ENCODE measurements around the gene RNF213.

The RNF213 gene

GRCh38 chr17:80260791-80261158 lies at the start of gene RNF213:
RNF213 (plus strand) TSS chr17:80260852; CDS start chr17:80263682, 2,830 bp downstream.
- TF ChIP-seq EZH2 (IDR thresholded peaks at IDR 0.05; ENCODE audit: borderline replicate concordance, low read length) (no peak), CTCF (IDR thresholded peaks at IDR 0.05; ENCODE audit: low read length) (no peak)
- H4K20me1 ChIP-seq (ENCODE audit: insufficient read depth, low read length) = no peaks in the 10 kb centered on the region
- H3K4me3 ChIP-seq (ENCODE audit: low read depth, low read length, poor library complexity, severe bottlenecking) = peak within 1 kb of the TSS; percentile 83
- no peaks in the 10 kb centered on the region for H3K79me2 ChIP-seq (ENCODE audit: insufficient read depth, low read length)
- H3K36me3 ChIP-seq (ENCODE audit: insufficient read depth, low read length) = no peaks in the 10 kb centered on the region
- no peaks in the 10 kb centered on the region for H3K27me3 ChIP-seq (ENCODE audit: insufficient read depth, low read length)
- H3K27ac ChIP-seq (ENCODE audit: low read depth, low read length, poor library complexity, severe bottlenecking) = peak within 1 kb of the TSS; percentile 60
- 0 out of 2 replicates have a peak, but pooled peaks cover 5% of the 10 kb centered on the region for H3F3A ChIP-seq (ENCODE audit: insufficient read depth, low read length)
- peaks cover 47% of the 10 kb centered on the region for H3K4me1 ChIP-seq (ENCODE audit: insufficient read depth, low read length, severe bottlenecking)
- no peaks in the 10 kb centered on the region for H3K9me3 ChIP-seq (ENCODE audit: low read length)
- H3K4me2 ChIP-seq (ENCODE audit: low read length) = peak within 1 kb of the TSS; percentile 97
- no peak within 1 kb of the TSS for H2AFZ ChIP-seq (ENCODE audit: low read length)
- H3K9ac ChIP-seq (ENCODE audit: low read length) = peak within 1 kb of the TSS; percentile 97
- no peaks in the 10 kb centered on the region for H3K9me2 ChIP-seq (ENCODE audit: low read depth, low read length)

GRCh38 chr17:80212109-80212508 lies 48.5 kb upstream of the RNF213 start:
- Histone ChIP-seq H3K27me3 (ENCODE audit: insufficient read depth, low read length) (peaks cover 5% of the 10 kb centered on the region; the same call in 1 of the 2 replicates), H3K9me3 (ENCODE audit: low read length) (no peaks in the 10 kb centered on the region), H2AFZ (ENCODE audit: low read length) (no peak overlapping the region), H3K4me2 (ENCODE audit: low read length) (no peak overlapping the region), H3K4me3 (ENCODE audit: low read depth, low read length, poor library complexity, severe bottlenecking) (no peak overlapping the region), H3K27ac (ENCODE audit: low read depth, low read length, poor library complexity, severe bottlenecking) (no peak overlapping the region), H3K9me2 (ENCODE audit: low read depth, low read length) (no peaks in the 10 kb centered on the region), H3K36me3 (ENCODE audit: insufficient read depth, low read length) (no peaks in the 10 kb centered on the region), H3K9ac (ENCODE audit: low read length) (no peak overlapping the region), H3K79me2 (ENCODE audit: insufficient read depth, low read length) (no peaks in the 10 kb centered on the region), H4K20me1 (ENCODE audit: insufficient read depth, low read length) (no peaks in the 10 kb centered on the region), H3K4me1 (ENCODE audit: insufficient read depth, low read length, severe bottlenecking) (no peaks in the 10 kb centered on the region), H3F3A (ENCODE audit: insufficient read depth, low read length) (no peaks in the 10 kb centered on the region)
- TF ChIP-seq EZH2 (IDR thresholded peaks at IDR 0.05; ENCODE audit: borderline replicate concordance, low read length) = no peak
- no peak for TF ChIP-seq CTCF (IDR thresholded peaks at IDR 0.05; ENCODE audit: low read length)

GRCh38 chr17:80212511-80212910 lies 48.1 kb upstream of the RNF213 start:
- H3K9me2 ChIP-seq (ENCODE audit: low read depth, low read length) = no peaks in the 10 kb centered on the region
- no peak overlapping the region for H3K27ac ChIP-seq (ENCODE audit: low read depth, low read length, poor library complexity, severe bottlenecking)
- peaks cover 6% of the 10 kb centered on the region; the same call in 1 of the 2 replicates for H3K27me3 ChIP-seq (ENCODE audit: insufficient read depth, low read length)
- no peaks in the 10 kb centered on the region for H3F3A ChIP-seq (ENCODE audit: insufficient read depth, low read length)
- TF ChIP-seq EZH2 (IDR thresholded peaks at IDR 0.05; ENCODE audit: borderline replicate concordance, low read length) (no peak), CTCF (IDR thresholded peaks at IDR 0.05; ENCODE audit: low read length) (no peak)
- no peaks in the 10 kb centered on the region for H3K79me2 ChIP-seq (ENCODE audit: insufficient read depth, low read length)
- no peak overlapping the region for H3K4me3 ChIP-seq (ENCODE audit: low read depth, low read length, poor library complexity, severe bottlenecking)
- H3K4me2 ChIP-seq (ENCODE audit: low read length) = no peak overlapping the region
- no peaks in the 10 kb centered on the region for H3K4me1 ChIP-seq (ENCODE audit: insufficient read depth, low read length, severe bottlenecking)
- no peak overlapping the region for H3K9ac ChIP-seq (ENCODE audit: low read length)
- no peaks in the 10 kb centered on the region for H3K9me3 ChIP-seq (ENCODE audit: low read length)
- no peak overlapping the region for H2AFZ ChIP-seq (ENCODE audit: low read length)
- H3K36me3 ChIP-seq (ENCODE audit: insufficient read depth, low read length) = no peaks in the 10 kb centered on the region
- H4K20me1 ChIP-seq (ENCODE audit: insufficient read depth, low read length) = no peaks in the 10 kb centered on the region
